Endothelial cell of umbilical vein (primary cell): ENCODE data around the gene FOXJ2. TPM values are rescaled to one million over a fixed set of nuclear protein-coding genes. Genes with fewer than 3 reads are reported as not detected.

Source experiments
- BruUV-seq: library from RNA; stranded (reverse); fragments of 400-500 nt; replicated peaks from 2 replicates; lab custom pipeline; 2021; lab: Mats Ljungman, UMichigan
- CTCF ChIA-PET: fragments of 300-600, 350-600 bp; sonication (Branson Sonifier 250); formaldehyde crosslinking; loops from one replicate; lab custom pipeline; 2021; ENCODE audit warnings: antibody characterized with exemption, inconsistent platforms; lab: Charles Lee
- POLR2A ChIA-PET: fragments of 300-600, 350-600 bp; sonication (Branson Sonifier 250); formaldehyde crosslinking; loops from one replicate; lab custom pipeline; 2021; ENCODE audit warnings: antibody characterized with exemption, inconsistent platforms; lab: Charles Lee
- DNase-seq: peaks from one replicate; pipeline ENCODE4 v3.0.0-alpha.2; 2011; ENCODE audit warnings: low read depth, low spot score
- FAIRE-seq: peaks from 2 replicates; lab custom pipeline; 2011; peaks lifted over from hg19 to GRCh38; lab: Jason Lieb, UNC
- H2AFZ ChIP-seq: 2 replicates; pipeline ENCODE4 v1.6.0; 2012; ENCODE audit warnings: low read depth, low read length, control low read depth, inconsistent platforms
- H3K27ac ChIP-seq: 2 replicates; pipeline ENCODE4 v1.5.1; 2011; ENCODE audit warnings: low read depth, mild to moderate bottlenecking, control low read depth, low read length, moderate library complexity; ENCODE audit not compliant: insufficient read depth
- H3K27me3 ChIP-seq, 2 experiments: 2 replicates each; pipeline versions ENCODE4 v1.6.0 to v1.6.1; 2011; ENCODE audit warnings: low read length in 2 of 2, mixed read lengths in 1 of 2; ENCODE audit not compliant: control insufficient read depth in 2 of 2, insufficient read depth in 2 of 2
- H3K36me3 ChIP-seq, 2 experiments: 2 replicates in 1 of 2; 3 replicates in 1 of 2; pipeline ENCODE4 v1.5.1; 2011; ENCODE audit warnings: low read length in 2 of 2, mild to moderate bottlenecking in 1 of 2, moderate library complexity in 1 of 2; ENCODE audit not compliant: control insufficient read depth in 2 of 2, insufficient read depth in 2 of 2; ENCODE audit errors: extremely low read depth in 1 of 2
- H3K4me1 ChIP-seq: 3 replicates; pipeline ENCODE4 v1.5.1; 2011; ENCODE audit warnings: mild to moderate bottlenecking, low read length; ENCODE audit not compliant: control insufficient read depth, insufficient read depth; ENCODE audit errors: extremely low read depth
- H3K4me2 ChIP-seq: 2 replicates; pipeline ENCODE4 v1.6.1; 2011; ENCODE audit warnings: low read length, control low read depth, mixed read lengths; ENCODE audit not compliant: insufficient read depth
- H3K4me3 ChIP-seq, 3 experiments: fragments of 200-600 bp in 1 of 3; sonication (generic), shearing (Covaris generic) in 1 of 3; replicated peaks in 1 of 3; 2 replicates each; pipeline ENCODE4 v1.5.1; 2011 to 2016; ENCODE audit warnings: control low read depth in 3 of 3, low read length in 3 of 3, mild to moderate bottlenecking in 2 of 3, inconsistent platforms in 1 of 3, low read depth in 1 of 3, moderate library complexity in 1 of 3; ENCODE audit not compliant: insufficient read depth in 1 of 3
- H3K79me2 ChIP-seq: 2 replicates; pipeline ENCODE4 v1.6.0; 2012; ENCODE audit warnings: low read length, inconsistent platforms; ENCODE audit not compliant: control insufficient read depth, insufficient read depth
- H3K9ac ChIP-seq: replicated peaks from 2 replicates; pipeline ENCODE3; 2011; ENCODE audit warnings: low read length, control low read depth; ENCODE audit not compliant: insufficient read depth; ENCODE audit errors: extremely low read depth
- H3K9me1 ChIP-seq: replicated peaks from 3 replicates; pipeline ENCODE4 v1.6.0; 2011; ENCODE audit warnings: mild to moderate bottlenecking, low read length; ENCODE audit not compliant: control insufficient read depth, insufficient read depth; ENCODE audit errors: extremely low read depth
- H3K9me3 ChIP-seq: replicated peaks from 2 replicates; pipeline ENCODE4 v1.5.1; 2012; ENCODE audit warnings: low read length, inconsistent platforms; ENCODE audit not compliant: control insufficient read depth, insufficient read depth
- H4K20me1 ChIP-seq: replicated peaks from 2 replicates; pipeline ENCODE3; 2011; ENCODE audit warnings: mild to moderate bottlenecking, low read length; ENCODE audit not compliant: control insufficient read depth, insufficient read depth; ENCODE audit errors: extremely low read depth
- CTCF ChIP-seq, 2 donors: IDR thresholded peaks; 1 replicate in 1 of 2; 2 replicates in 1 of 2; pipeline ENCODE4 v1.5.1; 2011; ENCODE audit warnings: low read length in 2 of 2, mild to moderate bottlenecking in 2 of 2, moderate library complexity in 2 of 2, control low read depth in 1 of 2, inconsistent platforms in 1 of 2, low read depth in 1 of 2; ENCODE audit not compliant: insufficient read depth in 1 of 2; ENCODE audit errors: extremely low read depth in 1 of 2
- EZH2 ChIP-seq: IDR thresholded peaks from 2 replicates; pipeline ENCODE4 v1.6.1; 2012; ENCODE audit warnings: borderline replicate concordance, low read depth, mild to moderate bottlenecking, moderate library complexity, low read length, inconsistent platforms; ENCODE audit not compliant: severe bottlenecking
- FOS ChIP-seq: IDR thresholded peaks from 2 replicates; pipeline ENCODE4 v1.6.1; 2011; ENCODE audit warnings: mild to moderate bottlenecking, low read length, moderate library complexity, borderline replicate concordance; ENCODE audit not compliant: insufficient read depth
- GATA2 ChIP-seq: IDR thresholded peaks from 2 replicates; pipeline ENCODE4 v1.7.0; 2011; ENCODE audit warnings: low read depth, mild to moderate bottlenecking, moderate library complexity, mixed read lengths, low read length; ENCODE audit not compliant: insufficient read length, insufficient read depth
- JUN ChIP-seq: IDR thresholded peaks from 2 replicates; pipeline ENCODE4 v1.6.1; 2011; ENCODE audit warnings: borderline replicate concordance, low read depth; ENCODE audit not compliant: insufficient read length, insufficient read depth
- MYC ChIP-seq: IDR thresholded peaks from one replicate; pipeline ENCODE4 v1.6.1; 2011; ENCODE audit warnings: mild to moderate bottlenecking, low read depth, low read length
- POLR2A ChIP-seq: IDR thresholded peaks from 2 replicates; pipeline ENCODE4 v1.6.1; 2012; ENCODE audit warnings: low read depth, mild to moderate bottlenecking, control low read depth, low read length
- POLR2AphosphoS5 ChIP-seq: IDR thresholded peaks from 2 replicates; pipeline ENCODE4 v1.6.1; 2012; ENCODE audit warnings: low read depth, mild to moderate bottlenecking, control low read depth, low read length, moderate library complexity; ENCODE audit not compliant: insufficient read depth
- dilution Hi-C: fragments of 300-500 bp; cut with MboI; formaldehyde crosslinking; loops from one replicate; pipeline ENCODE4 v1.15.0; 2019; ENCODE audit warnings: low sequenced_read_pairs; ENCODE audit not compliant: extremely low pct_ligation_motif_present
- intact Hi-C: fragments of 100-400 bp; cut with micrococcal nuclease; formaldehyde crosslinking; loops from one replicate; pipeline ENCODE4 v1.10.0; 2022
- polyA plus RNA-seq, 4 experiments: library from polyadenylated mRNA; depleted of rRNA in 3 of 4; stranded (reverse) in 3 of 4; unstranded in 1 of 4; fragments of >200 nt; gene quantifications; 2 replicates each; pipeline versions ENCODE4 v1.2.1 to v1.2.3, GENCODE V29; 2011 to 2012; ENCODE audit warnings: missing spikeins in 1 of 4
- total RNA-seq: library from RNA; stranded (reverse); gene quantifications from 2 replicates; pipeline ENCODE4 v1.2.3, GENCODE V29; 2021
- TF ChIP-seq, protein P1 (sequence below): IDR thresholded peaks from 2 replicates; pipeline ENCODE4 v1.6.1; 2011; ENCODE audit not compliant: insufficient read depth, insufficient read length

The FOXJ2 gene
- total and polyA plus RNA-seq, 2 donors (not counting 3 experiments of a cell fraction or from before 2014, with no cell fraction given): 6.2 to 13.9 TPM

- CTCF ChIA-PET: no interaction called here
These were observed 47.6 kb upstream of the FOXJ2 start for GRCh38 chr12:7984900-7985299.

DNA sequence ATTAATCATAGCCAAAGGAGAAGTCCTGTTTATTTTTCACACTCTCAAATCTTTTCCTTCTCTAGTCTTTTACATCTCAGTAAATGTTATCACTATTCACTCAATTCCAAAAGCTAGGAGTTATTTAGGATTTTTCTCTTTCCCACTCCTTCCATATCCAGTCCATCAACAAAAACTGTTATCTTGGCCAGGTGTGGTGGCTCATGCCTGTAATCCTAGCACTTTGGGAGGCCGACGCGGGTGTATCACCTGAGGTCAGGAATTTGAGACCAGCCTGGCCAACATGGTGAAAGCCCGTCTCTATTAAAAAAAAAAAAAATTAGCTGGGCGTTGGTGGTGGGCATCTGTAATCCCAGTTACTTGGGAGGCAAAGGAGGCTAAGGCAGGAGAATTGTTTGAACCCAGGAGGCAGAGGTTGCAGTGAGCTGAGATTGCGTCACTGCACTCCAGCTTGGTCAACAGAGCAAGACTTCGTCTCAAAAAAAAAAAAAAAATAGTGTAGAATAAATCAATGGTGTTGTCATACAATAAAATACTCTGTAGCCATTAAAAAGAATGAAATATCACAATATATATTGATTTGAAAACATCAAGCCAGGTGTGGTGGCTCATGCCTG is 46.6 kb upstream of the FOXJ2 start:
- H3K9me3 ChIP-seq: no peaks in the 10 kb centered on the region
- CTCF ChIA-PET: interaction anchor here (1.2 kb wide), 1 partner anchor 53 kb away, joined by 4 read pairs; no protein-coding TSS in a partner anchor
- no peak for FAIRE-seq
- DNase-seq: no peak
- POLR2A ChIA-PET: interaction anchor here (0.7 kb wide), 1 partner anchor 49 kb away, joined by 5 read pairs; no protein-coding TSS in a partner anchor
- H3K9ac ChIP-seq: no peak overlapping the region
- H4K20me1 ChIP-seq: no peaks in the 10 kb centered on the region
- no peaks in the 10 kb centered on the region for H3K27me3 ChIP-seq
- H3K4me2 ChIP-seq: no peak overlapping the region
- H3K9me1 ChIP-seq: no peaks in the 10 kb centered on the region
- intact Hi-C loops (no loop called here), dilution Hi-C loops (no loop called here)
- no peaks in the 10 kb centered on the region for H3K36me3 ChIP-seq
- no peak overlapping the region for H3K4me3 ChIP-seq
- TF ChIP-seq, protein P1, sequence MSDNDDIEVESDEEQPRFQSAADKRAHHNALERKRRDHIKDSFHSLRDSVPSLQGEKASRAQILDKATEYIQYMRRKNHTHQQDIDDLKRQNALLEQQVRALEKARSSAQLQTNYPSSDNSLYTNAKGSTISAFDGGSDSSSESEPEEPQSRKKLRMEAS: no peak
- TF ChIP-seq POLR2AphosphoS5 (no peak), GATA2 (no peak), JUN (no peak), FOS (no peak), MYC (no peak), CTCF (IDR thresholded peaks at IDR 0.05; ENCODE audit: extremely low read depth in 1 of 2, insufficient read depth in 1 of 2, low read depth in 1 of 2, low read length in 2 of 2) (no peak), POLR2A (no peak), EZH2 (no peak)
- no peak overlapping the region for H3K27ac ChIP-seq
- H3K4me1 ChIP-seq: peaks cover 11% of the 10 kb centered on the region
- BruUV-seq: no TSS peak
- no peaks in the 10 kb centered on the region for H3K79me2 ChIP-seq
- no peak overlapping the region for H2AFZ ChIP-seq

More at GRCh38 chr12:7984900-7985299, 47.6 kb upstream of the FOXJ2 start:
- H3K4me3 ChIP-seq: no peak overlapping the region
- H2AFZ ChIP-seq: no peak overlapping the region
- POLR2A ChIA-PET: no interaction called here
- TF ChIP-seq GATA2: no peak
- no peak for TF ChIP-seq POLR2A
- TF ChIP-seq FOS: no peak
- no peaks in the 10 kb centered on the region for H3K9me3 ChIP-seq
- no TSS peak for BruUV-seq
- H3K27ac ChIP-seq: no peak overlapping the region
- H3K9me1 ChIP-seq: no peaks in the 10 kb centered on the region
- peaks cover 8% of the 10 kb centered on the region for H3K4me1 ChIP-seq
- dilution Hi-C loops (no loop called here), intact Hi-C loops (no loop called here)
- no peak overlapping the region for H3K9ac ChIP-seq
- H3K4me2 ChIP-seq: no peak overlapping the region
- no peaks in the 10 kb centered on the region for H3K79me2 ChIP-seq
- no peaks in the 10 kb centered on the region for H3K27me3 ChIP-seq
- FAIRE-seq: no peak
- H3K36me3 ChIP-seq: no peaks in the 10 kb centered on the region
- DNase-seq: no peak
- H4K20me1 ChIP-seq: no peaks in the 10 kb centered on the region
